GM19463 (cell line): ENCODE results near the gene MAST4.

ENCODE experiments used
- ATAC-seq: cut with Tn5 transposase; IDR thresholded peaks from one replicate; pipeline ENCODE4 v1.9.1; 2021; ENCODE audit warnings: mild to moderate bottlenecking, moderate library complexity; ENCODE audit not compliant: unreplicated experiment

MAST4 gene

DNA sequence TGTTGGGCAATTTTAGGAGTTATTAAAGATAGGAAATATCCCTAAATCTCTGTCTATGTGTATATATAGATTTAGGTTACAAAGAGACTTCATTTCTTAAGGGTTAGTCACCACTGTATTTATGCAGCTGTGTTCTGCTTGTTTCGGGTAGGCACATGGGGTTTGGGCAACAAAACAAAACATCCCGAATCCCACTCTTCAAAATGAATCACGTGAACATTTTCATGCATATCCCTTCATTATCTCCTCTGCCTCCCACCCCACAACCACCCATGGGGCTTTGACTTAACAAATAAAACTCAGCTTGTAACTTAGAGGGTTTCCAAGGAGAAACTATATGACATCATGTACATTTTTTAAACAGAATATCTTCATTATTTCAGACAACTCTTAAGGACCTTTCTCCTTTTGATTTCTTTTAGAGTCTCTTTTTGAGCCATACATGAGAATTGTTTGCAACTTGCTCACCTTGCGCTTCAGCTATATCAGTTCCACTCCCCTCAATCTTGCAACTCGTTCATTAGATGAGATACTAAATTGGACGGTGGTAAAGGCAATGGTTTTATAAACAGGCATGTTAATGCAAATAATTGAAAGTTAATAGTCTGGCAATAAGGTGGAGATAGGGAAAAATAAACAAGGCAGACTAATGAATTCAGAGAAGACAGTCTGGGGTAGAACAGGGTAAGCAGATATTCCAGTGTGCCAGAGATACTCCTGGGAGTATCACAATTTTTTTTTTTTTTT is 463.7 kb downstream of the MAST4 start:
- ATAC-seq: no peak

DNA sequence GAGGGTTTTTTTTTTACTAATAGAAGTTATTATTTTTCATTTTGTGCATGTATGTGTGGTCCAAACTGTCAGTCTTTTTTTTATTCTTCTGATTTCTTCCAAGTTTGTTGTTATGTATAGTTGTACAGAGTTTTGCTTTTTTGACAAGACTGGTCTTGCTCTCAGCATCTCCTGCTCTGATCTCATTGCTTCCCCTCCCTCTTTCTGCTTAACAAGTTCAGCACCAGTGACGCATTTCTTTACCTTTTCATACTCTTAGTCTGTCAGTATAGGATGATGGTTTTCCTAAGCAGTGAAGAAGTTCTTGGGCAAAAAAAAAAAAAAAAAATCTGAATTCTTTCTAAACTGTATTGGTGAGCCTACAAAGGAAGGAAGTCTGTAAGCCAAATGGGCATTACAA is 465.3 kb downstream of the MAST4 start:
- no peak for ATAC-seq

DNA sequence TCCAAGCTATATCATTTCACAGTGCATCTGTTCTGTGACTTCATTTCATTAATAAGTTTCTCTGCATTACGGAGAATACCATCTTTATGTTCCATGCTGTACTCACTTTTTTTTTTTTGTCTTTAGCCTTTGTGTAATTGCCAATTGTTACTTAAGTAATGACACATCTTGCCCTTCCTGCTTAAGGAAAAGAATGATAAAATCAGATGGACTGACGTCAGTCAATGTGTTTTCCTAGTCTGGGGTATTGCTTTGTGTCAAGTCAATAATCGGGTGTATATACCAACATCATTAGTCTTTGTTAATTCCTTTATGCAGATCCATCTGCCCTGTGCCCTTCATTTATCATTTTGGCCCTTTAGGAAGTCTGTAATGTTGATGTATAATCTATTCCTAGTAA is 466.9 kb downstream of the MAST4 start:
- no peak for ATAC-seq

DNA sequence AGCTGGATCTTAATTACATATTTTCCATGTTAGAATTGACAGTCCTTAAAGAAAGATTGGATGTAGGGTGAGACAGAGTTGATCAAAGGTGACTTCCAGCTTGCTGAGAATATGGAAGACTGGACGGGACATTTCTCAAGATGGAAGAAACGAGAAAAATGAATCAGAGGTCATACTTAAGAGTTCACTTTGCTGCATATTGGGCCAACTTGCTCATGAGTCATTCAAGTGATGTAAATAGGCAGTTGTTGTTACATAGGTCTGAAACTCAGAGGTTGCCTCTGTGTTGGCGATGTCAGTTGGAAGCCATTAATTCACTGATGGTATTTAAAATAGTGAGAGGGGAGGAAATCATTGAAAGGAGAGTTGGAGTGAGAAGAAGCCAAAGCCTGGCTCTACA is 467.6 kb downstream of the MAST4 start:
- no peak for ATAC-seq

DNA sequence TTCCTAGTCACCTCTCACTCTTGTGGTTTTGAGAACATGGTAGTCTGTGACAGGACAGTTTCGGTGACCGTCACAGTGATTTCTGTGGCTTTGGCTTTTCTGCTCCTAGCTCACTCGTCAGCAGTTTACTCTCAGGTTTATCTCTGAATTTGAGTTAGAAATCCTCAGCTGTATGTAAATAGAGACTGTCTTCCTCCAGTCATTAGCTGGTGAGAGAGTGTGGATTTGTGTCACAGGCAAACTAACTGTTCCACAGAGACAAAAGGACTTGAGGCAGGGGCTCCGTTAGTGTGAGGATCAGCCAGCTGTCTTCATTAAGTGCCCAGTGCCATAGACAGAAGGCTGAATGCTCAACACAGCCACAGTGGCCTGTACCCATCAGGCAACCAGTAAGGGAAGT is 469.0 kb downstream of the MAST4 start:
- ATAC-seq: no peak

DNA sequence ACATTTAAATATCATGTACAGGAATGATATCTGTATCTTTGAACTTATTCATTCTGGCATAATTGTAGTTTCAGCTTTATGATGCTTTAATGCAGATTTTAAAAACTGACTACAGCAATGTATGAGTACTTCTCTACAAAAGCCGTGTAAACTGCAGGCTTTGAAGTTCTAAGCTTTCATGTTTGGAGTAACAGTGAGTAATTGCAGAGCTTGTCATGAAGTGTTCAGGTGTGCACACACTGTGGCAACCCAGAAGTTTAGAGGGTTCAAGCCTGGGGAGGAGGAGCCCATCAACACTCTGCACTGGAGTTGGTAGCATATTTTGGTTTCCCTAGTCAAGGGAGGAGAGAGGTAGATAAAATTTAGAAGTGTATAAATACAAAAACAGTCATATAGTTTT is 469.5 kb downstream of the MAST4 start:
- ATAC-seq: no peak

DNA sequence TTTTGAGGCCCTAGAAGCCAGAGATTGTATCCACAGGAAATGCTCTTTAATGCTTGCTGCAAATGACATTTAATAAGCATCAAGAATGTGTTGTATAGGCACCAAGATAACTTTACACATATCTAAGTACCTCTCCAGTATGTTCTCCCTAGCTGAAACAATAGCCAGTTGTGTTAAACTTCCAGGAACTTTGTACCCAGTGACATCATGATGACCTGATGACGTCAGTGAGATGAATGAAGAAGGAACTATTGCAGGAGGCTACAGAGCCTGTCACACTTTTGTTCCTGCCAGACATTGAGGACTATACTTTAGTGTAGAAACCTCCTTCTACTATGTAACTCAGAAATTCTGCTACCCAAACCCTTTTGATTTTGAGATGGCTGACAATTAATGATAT is 470.6 kb downstream of the MAST4 start:
- no peak for ATAC-seq

DNA sequence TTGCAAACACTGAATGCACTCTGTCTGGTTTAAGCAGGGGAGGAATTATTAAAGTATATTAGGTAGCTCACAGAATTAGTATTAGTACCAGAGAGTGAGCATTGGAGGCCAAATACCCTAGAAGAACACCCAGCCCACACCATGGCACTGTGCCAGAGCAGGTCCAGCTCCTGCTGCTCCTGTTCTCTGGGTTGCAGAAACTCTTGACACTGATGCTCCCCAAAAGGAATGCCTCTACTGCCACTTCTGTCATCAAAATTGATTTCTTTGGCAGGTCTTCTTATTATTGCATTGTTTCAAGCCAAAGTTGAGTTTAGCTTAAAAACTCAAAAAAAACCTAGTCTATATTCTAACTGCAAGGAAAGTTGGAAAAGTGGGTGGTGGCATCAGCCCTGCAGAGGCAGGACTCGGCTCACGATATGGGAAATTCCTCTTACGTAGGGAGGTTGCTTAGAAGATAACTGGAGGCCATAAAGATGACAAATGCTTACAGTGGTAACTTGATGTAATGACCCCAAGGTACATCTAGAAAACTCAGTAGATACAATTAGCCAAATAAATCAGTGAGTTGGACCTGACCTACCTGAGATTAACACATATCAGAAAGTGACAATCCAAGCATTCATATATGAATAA is 477.0 kb downstream of the MAST4 start:
- ATAC-seq: no peak

DNA sequence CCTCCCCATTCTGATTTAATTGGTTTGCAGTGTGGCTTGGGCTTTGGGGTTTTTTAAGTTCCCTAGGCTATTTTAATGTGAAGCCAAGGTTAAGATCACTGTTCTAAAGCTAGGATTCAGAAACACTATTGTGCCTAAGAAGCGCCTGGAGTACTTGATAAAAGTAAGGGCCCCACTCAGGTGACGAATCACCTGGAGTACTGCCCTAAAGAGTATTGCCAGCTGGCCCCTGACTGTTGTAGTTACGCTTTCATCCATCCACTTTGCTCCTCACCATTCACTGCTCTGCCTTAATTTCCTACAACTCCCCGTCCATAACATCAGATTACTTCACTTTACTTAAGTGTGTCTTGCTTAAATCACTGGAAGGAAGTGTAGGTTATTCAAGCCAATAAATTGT is 481.1 kb downstream of the MAST4 start:
- no peak for ATAC-seq

DNA sequence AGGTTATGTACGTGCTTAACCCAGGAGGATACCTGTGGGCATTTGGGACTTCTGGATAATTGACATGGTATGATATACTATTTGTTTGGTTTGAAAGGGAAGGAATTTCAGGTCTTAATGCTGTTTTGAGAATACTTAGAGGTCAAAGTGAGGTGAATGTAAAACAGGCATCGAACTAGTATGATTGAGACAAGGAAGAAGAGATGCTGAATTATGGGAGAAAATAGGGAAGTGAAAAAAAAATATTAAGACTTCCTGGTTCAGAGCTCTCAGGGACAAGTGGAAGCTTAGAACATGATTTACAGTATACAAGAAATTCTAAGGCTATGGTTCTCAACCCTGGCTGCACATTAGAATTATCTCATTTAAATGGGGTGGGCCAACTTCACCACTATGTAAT is 485.1 kb downstream of the MAST4 start:
- ATAC-seq: no peak

DNA sequence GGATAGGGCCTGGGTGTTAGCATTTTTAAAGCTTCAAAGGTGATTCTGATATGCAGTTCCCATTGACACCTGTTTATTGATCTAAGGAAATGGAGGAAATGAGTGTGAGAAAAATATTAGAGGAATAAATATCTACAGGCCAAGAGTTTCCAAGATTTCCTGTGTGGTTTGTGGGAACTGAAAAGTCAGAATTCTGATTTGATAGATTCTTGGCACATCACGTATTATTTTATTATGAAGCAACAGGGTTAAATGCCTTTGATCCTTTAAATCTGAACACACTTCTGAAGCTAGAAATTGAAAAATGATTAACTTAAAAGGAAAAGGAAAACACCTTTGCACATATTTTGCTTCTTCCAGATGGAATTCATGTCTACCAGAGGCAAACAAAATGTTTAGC is 486.7 kb downstream of the MAST4 start:
- no peak for ATAC-seq

DNA sequence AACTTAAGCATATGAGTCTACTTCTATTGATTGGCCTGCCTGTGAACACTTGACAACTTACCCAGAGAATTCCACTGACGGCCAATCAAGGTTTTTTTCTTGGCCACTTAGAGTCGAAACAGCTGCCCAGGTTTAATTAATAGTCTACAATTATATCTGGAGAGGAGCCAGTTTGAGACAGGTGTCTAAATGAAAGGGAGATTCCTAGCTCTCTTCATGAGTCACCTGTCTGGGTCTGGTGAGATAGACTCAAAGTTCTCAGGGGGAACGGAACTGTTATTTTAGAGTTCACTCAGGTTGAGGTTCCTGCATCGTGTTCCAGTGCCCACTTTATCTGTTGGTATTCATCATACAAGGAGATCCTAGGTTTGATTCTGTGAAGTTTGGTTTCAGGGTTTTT is 489.4 kb downstream of the MAST4 start:
- ATAC-seq: no peak

DNA sequence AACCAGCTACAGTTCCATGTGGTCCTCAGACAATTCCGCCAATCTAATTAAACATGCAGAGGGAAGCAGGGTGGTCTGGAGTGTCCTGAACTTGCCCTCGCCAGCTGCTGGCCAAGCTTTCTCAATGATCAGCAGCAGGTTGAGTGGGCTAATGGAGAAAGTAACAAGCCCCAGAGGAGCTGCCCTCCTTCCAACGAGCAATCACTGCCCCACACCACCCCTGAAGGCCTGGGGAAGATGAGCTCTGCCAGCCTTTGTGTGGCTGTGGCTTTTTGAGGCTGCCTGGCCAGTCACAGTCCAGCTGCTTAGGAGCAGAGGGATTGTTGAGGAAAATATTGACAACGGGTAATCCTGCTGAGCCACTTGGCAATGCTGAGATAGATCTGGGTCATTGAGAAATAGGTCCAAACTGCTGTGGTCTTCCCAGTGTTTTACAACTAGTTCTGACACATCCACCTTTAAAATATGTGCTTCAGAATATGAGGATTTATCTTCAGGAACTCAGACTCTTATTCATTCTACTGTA is 493.1 kb downstream of the MAST4 start:
- ATAC-seq: no peak

DNA sequence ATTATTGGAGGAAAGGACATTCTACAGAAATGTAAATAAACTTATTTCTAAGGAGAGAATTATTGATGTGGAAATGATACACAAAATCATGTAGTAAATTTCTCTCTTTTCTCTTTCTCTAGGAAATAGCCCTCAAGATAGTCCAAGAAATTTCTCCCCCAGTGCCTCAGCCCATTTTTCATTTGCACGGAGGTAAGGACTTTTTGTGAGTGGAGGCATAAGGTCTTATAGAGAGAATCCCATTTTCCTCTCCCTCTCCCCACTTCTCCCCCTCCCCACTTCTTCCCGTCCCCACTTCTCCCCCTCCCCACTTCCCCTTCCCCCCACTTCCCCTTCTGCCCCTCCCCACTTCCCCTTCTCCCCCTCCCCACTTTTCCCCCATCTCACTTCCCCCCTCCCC is 493.8 kb downstream of the MAST4 start:
- no peak for ATAC-seq

DNA sequence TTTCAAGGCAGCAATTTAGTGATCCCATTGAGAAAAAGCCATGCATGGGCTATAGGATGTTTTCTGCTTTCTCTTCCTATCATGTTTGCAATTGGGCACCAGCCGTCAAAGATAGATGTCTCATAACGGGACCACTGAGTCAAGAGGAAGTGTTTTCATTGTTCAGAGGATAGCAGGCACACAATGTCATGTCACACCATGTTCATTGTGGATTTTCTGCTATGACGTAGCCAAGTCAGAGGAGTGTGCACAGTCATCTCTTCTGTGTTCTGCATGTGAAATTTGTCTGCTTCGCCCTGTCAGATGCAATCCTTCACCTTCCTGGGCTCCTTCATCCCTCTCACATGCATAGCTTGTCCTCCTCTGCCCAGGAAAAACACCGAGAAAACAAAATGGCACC is 494.4 kb downstream of the MAST4 start:
- ATAC-seq: no peak

DNA sequence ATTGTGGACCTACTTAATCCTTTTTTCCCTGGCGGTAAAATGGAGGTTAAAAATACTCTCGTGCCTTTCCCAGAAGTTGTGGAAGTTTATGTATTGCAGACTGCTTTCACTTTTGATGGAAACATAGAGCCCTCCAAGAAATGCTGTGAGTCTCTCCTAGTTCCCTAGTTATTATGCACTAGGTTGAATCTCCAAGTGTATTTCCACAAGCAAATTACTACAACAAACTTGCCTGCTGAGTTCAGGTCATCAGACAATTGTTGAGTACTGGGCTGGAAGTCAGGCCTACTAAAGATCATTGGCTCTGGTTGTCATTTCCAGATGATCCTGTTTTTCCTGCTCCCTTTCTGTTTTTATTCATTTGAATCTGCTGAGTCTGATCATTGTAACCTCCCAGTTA is 496.3 kb downstream of the MAST4 start:
- ATAC-seq: no peak

DNA sequence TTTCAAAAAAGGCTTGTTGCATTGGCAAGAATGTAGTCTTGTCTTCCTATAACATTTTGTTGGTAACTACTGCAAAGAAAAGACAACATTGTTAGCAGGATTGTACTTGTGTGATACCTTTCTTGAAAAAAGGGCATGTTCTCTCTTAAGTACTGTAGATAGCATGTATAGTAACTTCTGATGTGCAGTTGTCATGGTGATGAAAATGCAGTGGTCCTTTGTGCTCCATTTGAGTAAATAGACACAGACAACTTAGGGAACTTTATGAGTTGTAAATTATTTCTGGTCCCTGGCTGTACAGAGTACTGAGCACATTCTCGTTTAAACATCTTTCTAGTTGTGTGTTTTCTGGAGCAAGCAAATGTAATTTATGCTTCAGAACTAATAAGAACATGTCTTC is 497.1 kb downstream of the MAST4 start:
- no peak for ATAC-seq

DNA sequence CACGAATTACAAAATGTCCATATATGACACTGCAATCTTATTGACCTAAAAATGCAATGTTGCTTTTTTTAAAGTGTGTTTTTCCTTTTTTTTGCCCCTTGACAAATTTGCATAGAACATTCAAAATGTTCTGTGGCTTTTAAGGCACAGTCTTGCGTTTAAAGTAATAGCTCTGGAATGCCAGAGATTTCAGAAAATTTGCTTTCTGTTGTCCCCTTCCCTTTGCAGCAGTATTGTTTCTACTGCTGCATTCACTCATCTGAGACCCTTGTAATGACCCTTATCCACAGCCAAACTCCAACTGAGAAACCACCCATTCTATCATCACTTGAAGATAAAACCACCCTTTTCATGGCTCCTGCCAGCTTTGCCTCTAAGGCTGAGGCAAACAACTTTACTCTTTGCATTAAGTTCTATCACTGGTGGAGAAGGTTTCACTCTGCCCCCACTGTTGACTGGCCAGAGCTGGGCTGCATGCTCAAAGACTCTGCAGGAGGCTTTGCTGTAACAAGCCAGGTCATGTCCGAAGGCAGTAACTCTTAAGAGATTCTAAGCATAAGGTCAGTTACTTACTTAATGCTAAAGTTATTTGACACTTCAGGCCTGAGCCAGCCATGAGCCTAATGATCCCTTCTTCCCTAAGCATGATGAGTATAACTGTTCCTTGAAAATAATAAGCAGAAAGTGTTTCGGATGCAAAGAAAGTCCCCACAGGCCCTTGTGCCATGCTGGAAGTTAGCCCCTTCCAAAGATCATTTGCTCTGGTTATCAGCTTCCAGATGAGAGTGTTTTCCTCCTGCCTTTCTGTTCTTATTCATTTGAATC is 498.5 kb downstream of the MAST4 start:
- ATAC-seq: no peak

DNA sequence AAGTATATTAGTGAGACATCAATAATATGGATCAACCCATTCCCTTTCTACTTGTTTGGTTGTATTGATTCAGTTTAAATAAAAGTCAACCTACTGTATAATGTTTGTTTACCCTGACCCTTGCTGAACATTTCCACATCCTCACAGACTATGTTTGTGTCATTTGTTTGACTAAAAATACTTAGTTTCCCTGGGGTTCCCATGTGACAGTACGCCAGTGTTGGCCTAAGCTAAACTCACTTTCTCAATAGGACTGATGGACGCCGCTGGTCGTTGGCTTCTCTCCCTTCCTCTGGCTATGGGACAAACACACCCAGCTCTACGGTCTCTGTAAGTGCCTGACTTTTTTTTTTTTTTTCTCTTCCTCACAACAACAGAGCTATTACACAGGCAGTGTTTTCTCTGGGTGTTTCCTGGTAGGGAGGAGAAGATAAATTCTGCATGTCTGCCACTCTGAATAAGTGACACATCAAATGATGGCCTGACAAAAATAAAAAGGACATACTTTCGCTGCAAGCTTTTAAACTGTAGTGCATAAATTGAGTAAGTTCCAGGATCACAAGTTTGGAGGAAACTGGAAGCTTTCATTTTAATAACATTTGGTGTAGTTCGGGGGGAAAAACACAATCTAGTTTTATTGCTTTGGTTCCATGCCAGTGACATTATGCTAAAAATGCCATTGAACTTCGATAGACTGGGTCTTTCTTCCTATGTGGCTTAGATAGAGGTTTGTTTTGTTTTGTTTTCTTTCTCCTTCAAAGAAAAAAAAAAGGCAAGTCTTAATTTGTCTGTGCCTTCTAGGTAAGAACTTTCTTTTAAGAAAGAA is 499.4 kb downstream of the MAST4 start:
- no peak for ATAC-seq

DNA sequence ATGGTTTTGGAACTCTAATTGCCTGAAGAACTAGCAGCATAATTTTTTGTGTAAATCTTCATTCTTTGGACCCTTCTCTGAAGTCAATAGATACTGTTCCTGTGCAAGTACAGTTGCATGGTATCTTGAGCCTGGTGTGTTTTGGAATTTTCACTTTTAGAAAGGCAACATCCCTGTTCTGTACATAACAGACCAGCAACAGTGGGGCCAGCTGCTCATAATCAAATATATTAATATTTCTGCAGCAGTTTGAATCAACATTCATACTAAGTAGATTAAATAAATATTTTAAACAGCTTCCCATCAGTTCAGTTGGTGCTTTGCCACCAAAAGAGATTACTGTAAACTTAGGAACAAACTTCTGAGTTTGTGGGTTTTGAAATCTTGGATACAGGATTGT is 502.5 kb downstream of the MAST4 start:
- no peak for ATAC-seq

DNA sequence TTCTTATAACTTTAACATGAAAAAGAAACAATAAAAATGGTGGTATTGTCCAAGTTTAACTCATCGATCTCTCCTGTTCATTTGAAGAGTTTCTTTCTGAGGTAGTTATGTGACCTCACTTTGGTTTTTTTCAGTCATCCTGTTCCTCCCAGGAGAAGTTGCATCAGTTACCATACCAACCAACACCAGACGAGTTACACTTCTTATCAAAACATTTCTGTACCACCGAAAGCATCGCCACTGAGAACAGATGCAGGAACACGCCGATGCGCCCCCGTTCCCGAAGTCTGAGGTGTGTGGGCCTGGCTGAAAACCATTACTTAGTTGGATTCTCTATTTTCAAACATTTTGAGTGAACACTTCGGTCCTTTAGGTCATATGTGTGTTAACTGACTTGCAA is 504.1 kb downstream of the MAST4 start:
- ATAC-seq: no peak
